ENCODE data around the gene ARHGAP24.

GRCh38 chr4:85736571-85736970, 261.6 kb downstream of the ARHGAP24 start:
- TF ChIP-seq BACH1 (IDR thresholded peaks at IDR 0.05; ENCODE audit: borderline replicate concordance) (no peak), EZH2 (IDR thresholded peaks at IDR 0.05; ENCODE audit: borderline replicate concordance, control insufficient read depth, low read depth, low read length) (no peak), TAF1 (IDR thresholded peaks at IDR 0.05; ENCODE audit: borderline replicate concordance, low read depth, low read length) (no peak), PML (IDR thresholded peaks at IDR 0.05; ENCODE audit: low read length) (no peak), ZNF274 (IDR thresholded peaks at IDR 0.05; ENCODE audit: insufficient read depth, insufficient read length) (no peak), CHD2 (IDR thresholded peaks at IDR 0.05; ENCODE audit: borderline replicate concordance, low read depth, low read length) (no peak)
- TF ChIP-seq, protein P1, sequence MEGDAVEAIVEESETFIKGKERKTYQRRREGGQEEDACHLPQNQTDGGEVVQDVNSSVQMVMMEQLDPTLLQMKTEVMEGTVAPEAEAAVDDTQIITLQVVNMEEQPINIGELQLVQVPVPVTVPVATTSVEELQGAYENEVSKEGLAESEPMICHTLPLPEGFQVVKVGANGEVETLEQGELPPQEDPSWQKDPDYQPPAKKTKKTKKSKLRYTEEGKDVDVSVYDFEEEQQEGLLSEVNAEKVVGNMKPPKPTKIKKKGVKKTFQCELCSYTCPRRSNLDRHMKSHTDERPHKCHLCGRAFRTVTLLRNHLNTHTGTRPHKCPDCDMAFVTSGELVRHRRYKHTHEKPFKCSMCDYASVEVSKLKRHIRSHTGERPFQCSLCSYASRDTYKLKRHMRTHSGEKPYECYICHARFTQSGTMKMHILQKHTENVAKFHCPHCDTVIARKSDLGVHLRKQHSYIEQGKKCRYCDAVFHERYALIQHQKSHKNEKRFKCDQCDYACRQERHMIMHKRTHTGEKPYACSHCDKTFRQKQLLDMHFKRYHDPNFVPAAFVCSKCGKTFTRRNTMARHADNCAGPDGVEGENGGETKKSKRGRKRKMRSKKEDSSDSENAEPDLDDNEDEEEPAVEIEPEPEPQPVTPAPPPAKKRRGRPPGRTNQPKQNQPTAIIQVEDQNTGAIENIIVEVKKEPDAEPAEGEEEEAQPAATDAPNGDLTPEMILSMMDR (IDR thresholded peaks at IDR 0.05 in 2 of 3, conservative IDR thresholded peaks at IDR 0.05 in 1 of 3; ENCODE audit: control insufficient read depth in 2 of 3, extremely low read depth in 1 of 3, insufficient read depth in 1 of 3, low read depth in 3 of 3, low read length in 3 of 3) = no peak
